Measurements from ENCODE around the gene NBPF1.

- TF ChIP-seq CTCF (conservative IDR thresholded peaks at IDR 0.05) (no peak), EZH2 (IDR thresholded peaks at IDR 0.05; ENCODE audit: low read depth) (no peak)
These were observed 17.4 kb upstream of the NBPF1 start for GRCh38 chr1:16630661-16631247.

Measured in PC-9 (cell line).